HepG2 (cell line): ENCODE data around the gene ARVCF. TPM values are rescaled to one million over a fixed set of nuclear protein-coding genes. Genes with fewer than 3 reads are reported as not detected.

ENCODE experiments used
- ELF1 ChIP-seq: sonication (generic); formaldehyde crosslinking; IDR thresholded peaks from 2 replicates; pipeline ENCODE4 v1.4.0; 2020; ENCODE audit warnings: missing genetic modification reagents
- ELF4 ChIP-seq: sonication (generic); formaldehyde crosslinking; IDR thresholded peaks from 2 replicates; pipeline ENCODE4 v1.5.0; 2020; ENCODE audit warnings: missing genetic modification reagents, mild to moderate bottlenecking, moderate library complexity, borderline replicate concordance
- FOSL1 ChIP-seq: sonication (generic); formaldehyde crosslinking; IDR thresholded peaks from 2 replicates; pipeline ENCODE4 v1.9.0; 2021; ENCODE audit warnings: missing genetic modification reagents, borderline replicate concordance
- FOSL2 ChIP-seq: sonication (generic); formaldehyde crosslinking; IDR thresholded peaks from 2 replicates; pipeline ENCODE4 v1.4.0; 2020; ENCODE audit warnings: missing genetic modification reagents
- FOXA1 ChIP-seq, 2 experiments: fragments of 450-650 bp in 1 of 2; sonication (generic) in 1 of 2; formaldehyde crosslinking in 1 of 2; IDR thresholded peaks; 2 replicates each; pipeline versions ENCODE4 v1.4.0 to v1.6.1; 2016 to 2020; ENCODE audit warnings: missing genetic modification reagents in 1 of 2
- MYNN ChIP-seq: sonication (generic); formaldehyde crosslinking; IDR thresholded peaks from 2 replicates; pipeline ENCODE4 v1.4.0; 2020; ENCODE audit warnings: mild to moderate bottlenecking, low read depth, missing genetic modification reagents
- NR3C1 ChIP-seq: sonication (generic); formaldehyde crosslinking; IDR thresholded peaks from 2 replicates; pipeline ENCODE4 v1.4.0; 2020; ENCODE audit warnings: missing genetic modification reagents
- SMAD9 ChIP-seq: sonication (generic); formaldehyde crosslinking; IDR thresholded peaks from 2 replicates; pipeline ENCODE4 v1.5.1; 2020; ENCODE audit warnings: mild to moderate bottlenecking, missing genetic modification reagents
- THAP11 ChIP-seq: IDR thresholded peaks from 2 replicates; pipeline ENCODE4 v1.6.1; 2016; ENCODE audit warnings: missing biosample characterization, missing genetic modification reagents
- ZBTB34 ChIP-seq: sonication (generic); formaldehyde crosslinking; IDR thresholded peaks from 2 replicates; pipeline ENCODE4 v1.8.0; 2022; ENCODE audit warnings: mild to moderate bottlenecking, missing genetic modification reagents
- ZFX ChIP-seq: sonication (generic); formaldehyde crosslinking; IDR thresholded peaks from 2 replicates; pipeline ENCODE4 v1.4.0; 2020; ENCODE audit warnings: mild to moderate bottlenecking, low read depth, missing genetic modification reagents, moderate library complexity
- ZNF24 ChIP-seq: fragments of 450-650 bp; IDR thresholded peaks from 2 replicates; pipeline ENCODE4 v1.6.1; 2017; ENCODE audit warnings: antibody characterized with exemption, mild to moderate bottlenecking
- ZNF33A ChIP-seq: sonication (generic); formaldehyde crosslinking; IDR thresholded peaks from 2 replicates; pipeline ENCODE4 v1.5.1; 2020; ENCODE audit warnings: missing genetic modification reagents, mild to moderate bottlenecking, moderate library complexity, borderline replicate concordance
- ZNF780A ChIP-seq: sonication (generic); formaldehyde crosslinking; IDR thresholded peaks from 2 replicates; pipeline ENCODE4 v1.8.0; 2022; ENCODE audit warnings: mild to moderate bottlenecking, missing genetic modification reagents, moderate library complexity
- ZSCAN5A ChIP-seq: sonication (generic); formaldehyde crosslinking; IDR thresholded peaks from 2 replicates; pipeline ENCODE4 v1.8.0; 2022; ENCODE audit warnings: mild to moderate bottlenecking, missing genetic modification reagents, borderline replicate concordance
- polyA plus RNA-seq, 8 experiments: library from polyadenylated mRNA; depleted of rRNA in 3 of 8; stranded (reverse) in 7 of 8; unstranded in 1 of 8; fragments of >200 nt; fragmentation: Illumina TruSeq in 4 of 8; extraction: Trizol in 4 of 8; gene quantifications; 2 replicates each; pipeline versions ENCODE4 v1.2.1 to v1.2.3, GENCODE V29; 2011 to 2016; ENCODE audit warnings: low read depth in 4 of 8, missing spikeins in 1 of 8, mixed read lengths in 1 of 8; ENCODE audit not compliant: insufficient read depth in 1 of 8
- total RNA-seq, 5 experiments: library from RNA; depleted of rRNA; stranded (reverse); fragments of >200 nt; fragmentation: Illumina TruSeq; extraction: Trizol; gene quantifications; 2 replicates each; pipeline ENCODE4 v1.2.3, GENCODE V29; 2016; ENCODE audit warnings: low read depth in 1 of 5
- TF ChIP-seq, protein P1 (sequence below): conservative IDR thresholded peaks from 2 replicates; pipeline ENCODE4 v1.6.1; 2018; ENCODE audit warnings: missing genetic modification reagents
- TF ChIP-seq, protein P2 (sequence below): sonication (generic); formaldehyde crosslinking; IDR thresholded peaks from 2 replicates; pipeline ENCODE4 v1.4.0; 2020; ENCODE audit warnings: missing genetic modification reagents
- TF ChIP-seq, protein P3 (sequence below), 2 experiments: fragments of 450-650 bp in 1 of 2; sonication (generic) in 1 of 2; formaldehyde crosslinking; IDR thresholded peaks; 2 replicates each; pipeline versions ENCODE4 v1.5.0 to v1.8.0; 2020 to 2022; ENCODE audit warnings: mild to moderate bottlenecking in 1 of 2, missing genetic modification reagents in 1 of 2
- TF ChIP-seq, protein P4 (sequence below): IDR thresholded peaks from 2 replicates; pipeline ENCODE4 v1.6.1; 2016; ENCODE audit warnings: missing compliant biosample characterization, missing genetic modification reagents, borderline replicate concordance

The ARVCF gene
- total and polyA plus RNA-seq, 2 of the 13 experiments (the other 11 are each of a cell fraction or from before 2014, with no cell fraction given): 16.4 to 17.7 TPM

- TF ChIP-seq FOXA1 (IDR thresholded peaks at IDR 0.05) (no peak), FOXA1 (CRISPR knock-in tag; IDR thresholded peaks at IDR 0.05) (peak; percentile 87), ZFX (CRISPR knock-in tag) (peak; percentile 45; the same call in 1 of the 2 replicates), ZNF24 (no peak), ELF4 (no peak), ZSCAN5A (CRISPR knock-in tag) (no peak), MYNN (CRISPR knock-in tag) (no peak), SMAD9 (CRISPR knock-in tag) (no peak), ZBTB34 (0 out of 2 replicates have a peak, but pooled peaks have one; percentile 46), FOSL2 (peak; percentile 93), ZNF33A (CRISPR knock-in tag) (0 out of 2 replicates have a peak, but pooled peaks have one; percentile 22), ELF1 (CRISPR knock-in tag) (0 out of 2 replicates have a peak, but pooled peaks have one; percentile 42), THAP11 (CRISPR knock-in tag) (no peak), NR3C1 (no peak), FOSL1 (CRISPR knock-in tag) (no peak), ZNF780A (no peak)
- TF ChIP-seq, protein P1, sequence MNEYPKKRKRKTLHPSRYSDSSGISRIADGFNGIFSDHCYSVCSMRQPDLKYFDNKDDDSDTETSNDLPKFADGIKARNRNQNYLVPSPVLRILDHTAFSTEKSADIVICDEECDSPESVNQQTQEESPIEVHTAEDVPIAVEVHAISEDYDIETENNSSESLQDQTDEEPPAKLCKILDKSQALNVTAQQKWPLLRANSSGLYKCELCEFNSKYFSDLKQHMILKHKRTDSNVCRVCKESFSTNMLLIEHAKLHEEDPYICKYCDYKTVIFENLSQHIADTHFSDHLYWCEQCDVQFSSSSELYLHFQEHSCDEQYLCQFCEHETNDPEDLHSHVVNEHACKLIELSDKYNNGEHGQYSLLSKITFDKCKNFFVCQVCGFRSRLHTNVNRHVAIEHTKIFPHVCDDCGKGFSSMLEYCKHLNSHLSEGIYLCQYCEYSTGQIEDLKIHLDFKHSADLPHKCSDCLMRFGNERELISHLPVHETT: no peak
- TF ChIP-seq, protein P2, sequence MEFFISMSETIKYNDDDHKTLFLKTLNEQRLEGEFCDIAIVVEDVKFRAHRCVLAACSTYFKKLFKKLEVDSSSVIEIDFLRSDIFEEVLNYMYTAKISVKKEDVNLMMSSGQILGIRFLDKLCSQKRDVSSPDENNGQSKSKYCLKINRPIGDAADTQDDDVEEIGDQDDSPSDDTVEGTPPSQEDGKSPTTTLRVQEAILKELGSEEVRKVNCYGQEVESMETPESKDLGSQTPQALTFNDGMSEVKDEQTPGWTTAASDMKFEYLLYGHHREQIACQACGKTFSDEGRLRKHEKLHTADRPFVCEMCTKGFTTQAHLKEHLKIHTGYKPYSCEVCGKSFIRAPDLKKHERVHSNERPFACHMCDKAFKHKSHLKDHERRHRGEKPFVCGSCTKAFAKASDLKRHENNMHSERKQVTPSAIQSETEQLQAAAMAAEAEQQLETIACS (CRISPR knock-in tag): no peak
- TF ChIP-seq, protein P3, sequence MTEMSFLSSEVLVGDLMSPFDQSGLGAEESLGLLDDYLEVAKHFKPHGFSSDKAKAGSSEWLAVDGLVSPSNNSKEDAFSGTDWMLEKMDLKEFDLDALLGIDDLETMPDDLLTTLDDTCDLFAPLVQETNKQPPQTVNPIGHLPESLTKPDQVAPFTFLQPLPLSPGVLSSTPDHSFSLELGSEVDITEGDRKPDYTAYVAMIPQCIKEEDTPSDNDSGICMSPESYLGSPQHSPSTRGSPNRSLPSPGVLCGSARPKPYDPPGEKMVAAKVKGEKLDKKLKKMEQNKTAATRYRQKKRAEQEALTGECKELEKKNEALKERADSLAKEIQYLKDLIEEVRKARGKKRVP (CRISPR knock-in tag; IDR thresholded peaks at IDR 0.05): no peak
- TF ChIP-seq, protein P4, sequence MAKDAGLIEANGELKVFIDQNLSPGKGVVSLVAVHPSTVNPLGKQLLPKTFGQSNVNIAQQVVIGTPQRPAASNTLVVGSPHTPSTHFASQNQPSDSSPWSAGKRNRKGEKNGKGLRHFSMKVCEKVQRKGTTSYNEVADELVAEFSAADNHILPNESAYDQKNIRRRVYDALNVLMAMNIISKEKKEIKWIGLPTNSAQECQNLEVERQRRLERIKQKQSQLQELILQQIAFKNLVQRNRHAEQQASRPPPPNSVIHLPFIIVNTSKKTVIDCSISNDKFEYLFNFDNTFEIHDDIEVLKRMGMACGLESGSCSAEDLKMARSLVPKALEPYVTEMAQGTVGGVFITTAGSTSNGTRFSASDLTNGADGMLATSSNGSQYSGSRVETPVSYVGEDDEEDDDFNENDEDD (CRISPR knock-in tag): peak; percentile 23; the same call in 1 of the 2 replicates
Observed at GRCh38 chr22:20010307-20011122, 6.1 kb downstream of the ARVCF start (continued).
